Measurements from ENCODE around the gene IGSF8.
"Not testable (repeated sequence)": the region's sequence is repeated elsewhere in the genome, so short reads cannot be mapped to it uniquely, and the experiment has no call there.

Gene IGSF8

GRCh38 chr1:160053548-160054365, 44.7 kb downstream of the IGSF8 start:
- Histone ChIP-seq H3K27me3 (ENCODE audit: insufficient read depth, low read length) (peaks cover 63% of the 10 kb centered on the region), H2AFZ (ENCODE audit: low read depth, low read length) (no peak overlapping the region), H3K4me3 (ENCODE audit: low read length) (no peak overlapping the region), H3K36me3 (ENCODE audit: insufficient read depth, low read length) (no peaks in the 10 kb centered on the region), H3K9me3 (ENCODE audit: low read length) (peaks cover 4% of the 10 kb centered on the region), H3K4me1 (ENCODE audit: insufficient read depth, low read length) (peaks cover 20% of the 10 kb centered on the region)

GRCh38 chr1:160052936-160053335, 45.5 kb downstream of the IGSF8 start:
- Histone ChIP-seq H3K9me3 (ENCODE audit: low read length) (peaks cover 4% of the 10 kb centered on the region), H3K27me3 (ENCODE audit: insufficient read depth, low read length) (peaks cover 64% of the 10 kb centered on the region), H2AFZ (ENCODE audit: low read depth, low read length) (no peak overlapping the region), H3K4me3 (ENCODE audit: low read length) (no peak overlapping the region), H3K4me1 (ENCODE audit: insufficient read depth, low read length) (peaks cover 26% of the 10 kb centered on the region), H3K36me3 (ENCODE audit: insufficient read depth, low read length) (no peaks in the 10 kb centered on the region)

- H2AFZ ChIP-seq (ENCODE audit: low read depth, low read length): no peak overlapping the region
- H3K4me1 ChIP-seq (ENCODE audit: insufficient read depth, low read length): peaks cover 32% of the 10 kb centered on the region
- no peaks in the 10 kb centered on the region for H3K36me3 ChIP-seq (ENCODE audit: insufficient read depth, low read length)
- peaks cover 4% of the 10 kb centered on the region for H3K9me3 ChIP-seq (ENCODE audit: low read length)
- no peak overlapping the region for H3K4me3 ChIP-seq (ENCODE audit: low read length)
- H3K27me3 ChIP-seq (ENCODE audit: insufficient read depth, low read length): peaks cover 59% of the 10 kb centered on the region
Measured at GRCh38 chr1:160050619-160051018, 47.8 kb downstream of the IGSF8 start.

GRCh38 chr1:160050182-160050581, 48.2 kb downstream of the IGSF8 start:
- H3K27me3 ChIP-seq (ENCODE audit: insufficient read depth, low read length): peaks cover 59% of the 10 kb centered on the region
- not testable (repeated sequence) for H3K9me3 ChIP-seq (ENCODE audit: low read length); H3K36me3 ChIP-seq (ENCODE audit: insufficient read depth, low read length); H2AFZ ChIP-seq (ENCODE audit: low read depth, low read length); H3K4me3 ChIP-seq (ENCODE audit: low read length)
- peaks cover 32% of the 10 kb centered on the region for H3K4me1 ChIP-seq (ENCODE audit: insufficient read depth, low read length)

GRCh38 chr1:160049101-160049500, 49.3 kb downstream of the IGSF8 start:
- H3K36me3 ChIP-seq (ENCODE audit: insufficient read depth, low read length): no peaks in the 10 kb centered on the region
- peaks cover 4% of the 10 kb centered on the region for H3K9me3 ChIP-seq (ENCODE audit: low read length)
- H3K4me1 ChIP-seq (ENCODE audit: insufficient read depth, low read length): peaks cover 26% of the 10 kb centered on the region
- peaks cover 57% of the 10 kb centered on the region for H3K27me3 ChIP-seq (ENCODE audit: insufficient read depth, low read length)
- no peak overlapping the region for H2AFZ ChIP-seq (ENCODE audit: low read depth, low read length)
- no peak overlapping the region for H3K4me3 ChIP-seq (ENCODE audit: low read length)

- Histone ChIP-seq H3K4me3 (ENCODE audit: low read length) (no peak overlapping the region), H3K36me3 (ENCODE audit: insufficient read depth, low read length) (no peaks in the 10 kb centered on the region), H3K27me3 (ENCODE audit: insufficient read depth, low read length) (peaks cover 61% of the 10 kb centered on the region), H3K9me3 (ENCODE audit: low read length) (peaks cover 4% of the 10 kb centered on the region), H3K4me1 (ENCODE audit: insufficient read depth, low read length) (peaks cover 18% of the 10 kb centered on the region), H2AFZ (ENCODE audit: low read depth, low read length) (no peak overlapping the region)
Measured at GRCh38 chr1:160048335-160048734, 50.1 kb downstream of the IGSF8 start.

GRCh38 chr1:160047111-160047991, 51.1 kb downstream of the IGSF8 start:
- Histone ChIP-seq H3K4me1 (ENCODE audit: insufficient read depth, low read length) (peaks cover 13% of the 10 kb centered on the region), H3K4me3 (ENCODE audit: low read length) (no peak overlapping the region), H3K9me3 (ENCODE audit: low read length) (peaks cover 4% of the 10 kb centered on the region), H2AFZ (ENCODE audit: low read depth, low read length) (no peak overlapping the region), H3K27me3 (ENCODE audit: insufficient read depth, low read length) (peaks cover 54% of the 10 kb centered on the region), H3K36me3 (ENCODE audit: insufficient read depth, low read length) (no peaks in the 10 kb centered on the region)

- H3K9me3 ChIP-seq (ENCODE audit: low read length): peaks cover 2% of the 10 kb centered on the region
- peaks cover 47% of the 10 kb centered on the region for H3K27me3 ChIP-seq (ENCODE audit: insufficient read depth, low read length)
- H3K4me1 ChIP-seq (ENCODE audit: insufficient read depth, low read length): peaks cover 13% of the 10 kb centered on the region
- H2AFZ ChIP-seq (ENCODE audit: low read depth, low read length): no peak overlapping the region
- H3K36me3 ChIP-seq (ENCODE audit: insufficient read depth, low read length): no peaks in the 10 kb centered on the region
- H3K4me3 ChIP-seq (ENCODE audit: low read length): no peak overlapping the region
Measured at GRCh38 chr1:160046494-160047110, 51.8 kb downstream of the IGSF8 start.

GRCh38 chr1:160045653-160046052, 52.8 kb downstream of the IGSF8 start:
- H3K27me3 ChIP-seq (ENCODE audit: insufficient read depth, low read length): peaks cover 38% of the 10 kb centered on the region
- no peak overlapping the region for H2AFZ ChIP-seq (ENCODE audit: low read depth, low read length)
- H3K9me3 ChIP-seq (ENCODE audit: low read length): no peaks in the 10 kb centered on the region
- H3K4me1 ChIP-seq (ENCODE audit: insufficient read depth, low read length): peaks cover 13% of the 10 kb centered on the region
- no peak overlapping the region for H3K4me3 ChIP-seq (ENCODE audit: low read length)
- no peaks in the 10 kb centered on the region for H3K36me3 ChIP-seq (ENCODE audit: insufficient read depth, low read length)

- H3K4me1 ChIP-seq (ENCODE audit: insufficient read depth, low read length): peaks cover 9% of the 10 kb centered on the region
- no peak overlapping the region for H3K4me3 ChIP-seq (ENCODE audit: low read length)
- H3K36me3 ChIP-seq (ENCODE audit: insufficient read depth, low read length): no peaks in the 10 kb centered on the region
- H3K27me3 ChIP-seq (ENCODE audit: insufficient read depth, low read length): peaks cover 31% of the 10 kb centered on the region
- H2AFZ ChIP-seq (ENCODE audit: low read depth, low read length): no peak overlapping the region
- no peaks in the 10 kb centered on the region for H3K9me3 ChIP-seq (ENCODE audit: low read length)
Measured at GRCh38 chr1:160043543-160043942, 54.9 kb downstream of the IGSF8 start.

Data from neuron (in vitro differentiated cells).